ENCODE results near the gene PCYT2.

PCYT2 gene

DNA sequence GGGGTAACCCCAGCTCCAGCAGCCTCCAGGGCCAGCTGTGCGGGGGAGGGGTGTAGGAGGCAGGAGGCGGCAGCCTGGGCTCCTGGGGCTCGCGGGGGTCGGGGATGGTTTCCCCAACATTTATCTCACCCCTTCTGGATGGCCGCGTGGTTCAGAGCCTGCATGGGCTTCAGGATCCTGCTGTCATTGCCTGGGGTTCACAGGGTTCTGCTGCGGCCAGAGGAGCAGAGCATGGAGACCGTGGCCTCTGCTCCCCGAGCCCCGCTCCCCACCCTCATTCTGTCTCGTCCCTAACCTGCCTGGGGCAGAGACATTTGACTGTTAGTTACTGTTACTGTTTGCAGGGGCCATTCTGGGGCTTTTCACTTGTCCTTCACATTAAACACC lies 31.0 kb upstream of the PCYT2 start:
- no peak for DNase-seq

DNA sequence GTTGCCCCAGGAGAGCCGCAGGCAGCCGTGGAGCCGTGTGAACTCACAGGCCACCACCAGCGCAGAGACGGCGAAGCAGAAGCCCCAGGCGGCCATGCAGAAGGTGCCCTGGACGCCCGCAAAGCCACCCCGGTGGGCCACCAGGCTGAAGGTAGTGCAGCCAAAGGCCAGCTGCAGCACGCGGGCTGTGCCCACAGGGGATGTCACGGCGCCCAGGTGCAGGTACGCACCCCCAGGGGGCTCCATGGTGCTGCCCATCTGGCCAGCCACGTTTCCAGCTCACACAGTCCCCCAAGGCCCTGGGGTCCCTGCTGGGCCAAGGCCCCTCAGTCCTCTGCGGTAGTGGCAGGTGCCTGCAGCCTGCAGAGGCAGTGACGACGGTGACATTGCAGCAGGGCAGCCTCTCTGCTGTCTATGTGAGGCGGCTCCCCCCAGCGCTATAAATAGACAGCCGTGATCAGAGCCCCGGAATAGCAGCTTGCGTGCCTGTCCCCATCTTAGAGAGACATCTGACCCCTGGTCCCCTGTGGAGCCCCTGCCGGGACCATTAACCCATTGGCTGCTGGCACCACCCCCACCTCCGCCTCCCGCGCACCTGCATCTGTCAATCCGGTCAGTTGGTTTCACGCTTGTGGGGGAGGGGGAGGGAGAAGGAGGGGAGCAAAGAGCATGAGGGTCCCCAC lies 30.4 kb upstream of the PCYT2 start:
- DNase-seq, result no peak

DNA sequence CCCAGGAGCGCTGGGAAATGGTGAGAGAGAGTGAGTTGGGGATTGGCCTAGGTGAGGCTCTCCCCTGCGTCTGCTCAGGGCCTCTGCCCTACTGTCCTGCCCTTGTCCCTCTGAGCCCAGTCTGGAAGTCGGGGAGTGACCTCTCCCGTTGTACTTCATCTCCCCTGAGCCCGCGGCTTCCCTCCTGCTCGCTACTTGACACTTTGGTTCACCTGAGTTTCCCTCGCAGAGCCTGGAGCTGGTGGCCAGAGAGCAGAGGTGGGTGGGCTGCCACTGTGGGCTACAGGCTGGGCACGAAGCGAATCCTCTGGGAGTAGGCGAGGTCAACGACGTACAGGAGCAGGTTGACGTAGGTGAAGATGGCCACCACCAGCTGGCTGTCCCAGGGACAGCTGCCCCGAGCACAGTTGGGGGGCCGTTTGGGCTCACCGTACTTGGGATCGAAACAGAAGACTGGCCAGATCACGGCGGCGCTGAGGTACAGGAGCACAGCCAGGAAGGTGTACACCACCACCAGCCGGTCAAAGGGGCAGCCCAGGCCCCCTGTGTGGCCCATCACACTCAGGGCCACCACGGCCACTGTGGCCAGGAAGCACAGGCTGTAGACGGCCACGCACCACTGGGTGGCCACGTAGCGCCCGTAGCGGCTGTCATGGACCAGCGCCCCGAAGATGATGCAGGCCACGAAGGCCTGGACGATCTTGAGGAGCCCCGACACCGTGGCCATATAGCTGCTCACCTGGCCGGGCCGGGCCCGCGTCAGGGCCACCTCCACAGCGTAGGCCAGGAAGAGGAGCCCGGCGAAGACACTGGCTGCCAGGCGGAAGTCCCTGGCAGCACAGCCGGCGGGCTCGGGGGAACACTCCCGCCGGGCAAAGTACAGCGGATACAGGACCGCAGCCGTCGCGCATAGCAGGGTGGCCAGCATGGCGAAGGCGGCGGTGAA lies 29.6 kb upstream of the PCYT2 start:
- DNase-seq, result no peak

DNA sequence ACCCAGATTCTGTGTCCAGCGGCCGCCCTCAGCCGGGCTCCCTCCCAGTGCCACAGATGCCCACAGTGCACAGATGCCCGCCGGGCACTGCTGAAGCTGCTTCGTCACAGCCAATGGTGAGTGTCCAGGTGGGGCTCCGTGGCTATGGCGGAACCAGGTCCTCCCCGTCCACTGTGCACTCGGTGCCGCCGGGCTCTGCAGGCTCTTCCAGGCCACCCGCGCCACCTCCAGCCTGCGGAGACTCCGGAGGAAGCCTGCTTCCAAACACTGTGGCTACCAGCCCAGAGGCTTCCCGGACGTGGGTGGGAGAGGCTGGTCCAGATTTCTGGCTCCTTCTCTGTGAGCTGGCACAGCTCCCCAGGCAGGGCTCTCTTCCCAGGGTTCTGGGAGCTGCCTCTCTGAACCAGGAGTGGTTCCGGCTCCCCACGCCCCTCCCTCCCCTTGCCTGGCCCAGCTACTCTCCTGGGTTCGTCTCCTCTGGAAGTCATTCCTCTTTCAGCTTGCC lies 28.7 kb upstream of the PCYT2 start:
- DNase-seq, result no peak

DNA sequence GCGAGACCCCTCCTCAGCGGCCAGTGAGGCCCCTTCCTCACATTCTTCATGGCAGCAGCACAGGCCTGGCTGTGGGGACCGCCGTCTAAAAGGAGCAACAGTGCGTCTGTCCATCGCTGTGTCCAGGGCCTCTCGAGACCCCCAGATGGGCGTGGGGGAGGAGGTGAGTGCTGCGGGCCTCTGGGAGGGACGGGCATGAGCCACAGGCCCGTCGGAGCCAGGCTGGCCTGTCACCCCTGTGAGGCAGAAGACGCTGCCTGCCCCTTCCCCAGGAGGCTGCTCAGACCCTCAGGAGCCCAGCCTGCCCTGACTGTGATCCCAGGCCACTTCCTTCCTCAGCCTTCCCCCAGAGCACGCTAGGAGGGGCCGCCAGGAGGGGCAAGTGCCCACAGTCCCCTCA lies 28.0 kb upstream of the PCYT2 start:
- DNase-seq, result no peak

DNA sequence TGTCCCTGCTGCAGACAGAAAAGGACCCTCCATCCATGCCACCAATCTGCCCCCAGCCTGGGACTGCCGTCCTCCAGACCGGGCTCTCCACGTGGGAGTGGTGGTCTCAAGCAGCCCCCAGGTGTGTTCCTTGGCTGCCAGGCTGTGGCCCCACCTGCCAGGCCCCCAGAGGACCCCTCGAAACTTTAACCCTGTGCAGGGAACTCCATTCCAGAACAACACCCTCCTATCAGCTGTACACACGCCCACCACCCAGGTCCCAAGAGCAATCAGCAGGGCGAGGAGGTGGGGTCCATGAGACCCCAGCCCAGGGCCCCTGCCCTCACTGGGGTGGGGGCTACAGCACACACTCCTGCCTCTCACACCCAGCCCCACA lies 24.5 kb upstream of the PCYT2 start:
- no peak for DNase-seq

DNA sequence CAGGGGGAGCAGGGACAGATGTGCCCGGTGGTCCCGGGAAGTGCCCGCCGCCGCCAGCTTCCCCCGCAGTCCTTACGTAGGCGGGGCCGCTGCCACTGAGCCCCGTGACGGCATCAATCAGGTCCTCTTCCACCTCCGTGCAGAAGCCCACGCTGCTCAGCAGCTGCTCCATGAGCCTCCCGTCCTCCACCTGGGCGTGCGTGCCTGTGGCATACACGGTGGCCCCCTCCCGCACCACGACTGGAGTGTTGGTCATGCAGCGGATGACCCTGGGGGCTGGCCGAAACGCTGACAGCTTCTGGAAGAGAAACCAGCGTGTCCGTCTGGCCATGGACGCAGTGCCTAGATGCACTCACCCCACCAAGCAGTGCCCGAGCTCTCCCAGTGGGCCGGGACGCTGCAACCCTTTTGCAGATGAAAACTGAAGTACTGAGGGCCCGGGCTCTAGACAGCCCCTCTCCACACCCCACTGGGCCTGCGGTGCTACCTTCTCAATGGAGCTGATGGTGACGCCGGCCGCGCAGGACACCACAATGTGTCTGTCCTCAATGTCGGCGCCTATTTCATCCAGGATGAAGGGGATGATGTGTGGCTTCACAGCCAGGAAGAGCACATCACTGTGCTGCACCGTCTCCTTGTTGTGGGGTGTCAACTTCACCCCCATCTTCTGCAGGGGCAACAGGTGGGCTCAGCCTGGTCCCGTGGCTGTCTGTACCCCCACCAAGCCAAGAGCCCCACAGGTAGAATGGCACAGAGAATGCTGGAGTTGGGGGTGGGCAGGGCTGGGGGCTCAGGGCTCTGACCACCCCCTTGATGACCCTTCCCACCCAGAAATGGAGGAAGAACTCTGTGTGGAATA lies 23.9 kb upstream of the PCYT2 start:
- DNase-seq, result no peak

DNA sequence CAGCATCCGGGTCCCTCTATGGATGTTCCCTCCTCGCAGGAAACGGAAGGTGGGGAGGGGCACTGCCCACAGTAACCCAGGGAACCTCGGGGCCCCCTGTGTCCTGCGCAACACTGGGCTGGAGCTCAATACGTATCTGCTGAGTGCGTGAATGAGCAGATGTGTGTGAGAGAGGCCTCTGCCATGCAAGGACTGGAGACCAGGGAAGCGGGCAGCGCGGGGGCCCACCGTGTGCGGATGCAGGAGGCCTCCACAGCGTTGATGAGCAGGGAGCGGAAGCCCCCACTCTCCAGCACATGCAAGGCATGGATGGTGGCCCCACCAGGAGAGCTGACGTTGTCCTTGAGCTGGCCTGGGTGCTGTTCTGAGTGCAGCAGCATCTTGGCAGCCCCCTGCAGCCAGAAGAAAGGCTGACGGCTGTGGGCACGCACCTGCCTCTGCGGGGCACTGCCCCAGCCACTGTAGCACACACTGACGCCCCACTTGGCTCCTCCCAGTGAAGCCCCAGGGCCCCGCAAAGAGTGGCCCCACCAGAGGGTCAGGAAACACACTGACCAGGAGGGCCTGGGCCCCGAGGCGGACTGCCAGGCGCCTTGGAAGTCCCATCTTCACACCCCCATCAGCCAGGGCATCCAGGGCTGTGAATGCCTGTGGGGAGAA lies 23.0 kb upstream of the PCYT2 start:
- DNase-seq, result no peak

DNA sequence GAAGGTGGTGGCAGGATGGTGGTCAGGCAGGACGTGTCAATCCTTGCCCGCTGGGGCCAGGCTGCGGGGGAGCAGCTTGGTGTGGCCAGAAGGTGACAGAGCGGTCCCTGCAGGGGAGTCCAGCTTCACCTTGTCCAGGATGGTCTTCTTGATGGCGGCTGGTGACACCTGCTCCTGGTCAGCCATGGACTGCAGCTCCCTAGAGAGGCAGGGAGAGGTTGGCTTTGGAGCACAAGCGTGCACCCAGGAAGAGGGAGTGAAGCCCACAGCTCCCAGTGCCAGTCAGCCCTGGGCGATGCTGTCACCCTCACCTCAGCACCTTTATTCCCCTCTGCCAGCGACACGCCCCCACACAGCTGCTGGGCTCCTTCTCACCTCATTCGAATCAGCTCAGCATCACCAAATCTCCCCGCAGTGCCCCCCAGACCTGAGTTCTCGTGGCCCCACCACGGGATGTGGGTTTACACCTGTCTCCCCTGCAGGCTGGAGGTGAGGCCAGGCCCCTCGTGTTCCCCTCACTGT lies 22.0 kb upstream of the PCYT2 start:
- DNase-seq, result no peak

DNA sequence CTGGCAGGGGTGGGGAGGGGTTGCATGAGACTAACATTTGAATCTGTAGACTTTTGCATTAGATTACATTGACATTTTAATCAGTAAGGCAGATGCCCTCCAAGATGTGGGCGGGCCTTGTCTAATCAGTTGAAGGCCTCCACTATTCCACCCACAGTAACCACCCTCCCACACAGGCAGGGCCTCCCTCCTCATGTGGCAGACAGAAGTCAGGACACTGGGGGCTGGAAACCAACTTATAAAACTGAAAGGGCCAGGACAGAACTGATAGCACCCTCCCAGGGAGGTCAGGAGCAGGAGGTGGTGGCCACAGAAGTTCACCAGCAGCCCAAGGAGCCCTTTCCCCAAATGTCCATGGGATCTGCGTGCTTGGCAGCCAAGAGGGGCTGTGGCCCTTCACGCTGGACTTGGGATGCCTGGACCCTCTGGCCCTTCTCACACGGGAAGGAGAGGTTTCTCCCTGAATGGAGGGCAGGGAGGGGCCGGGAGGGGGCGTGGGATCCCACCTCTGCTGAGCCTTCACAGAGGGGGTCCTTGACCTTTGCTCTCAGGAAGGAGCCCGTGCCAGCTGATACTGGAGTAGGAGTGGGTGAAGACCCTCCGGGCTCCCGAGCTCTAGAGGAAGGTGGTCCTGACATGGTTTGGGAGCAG lies 21.3 kb upstream of the PCYT2 start:
- no peak for DNase-seq

DNA sequence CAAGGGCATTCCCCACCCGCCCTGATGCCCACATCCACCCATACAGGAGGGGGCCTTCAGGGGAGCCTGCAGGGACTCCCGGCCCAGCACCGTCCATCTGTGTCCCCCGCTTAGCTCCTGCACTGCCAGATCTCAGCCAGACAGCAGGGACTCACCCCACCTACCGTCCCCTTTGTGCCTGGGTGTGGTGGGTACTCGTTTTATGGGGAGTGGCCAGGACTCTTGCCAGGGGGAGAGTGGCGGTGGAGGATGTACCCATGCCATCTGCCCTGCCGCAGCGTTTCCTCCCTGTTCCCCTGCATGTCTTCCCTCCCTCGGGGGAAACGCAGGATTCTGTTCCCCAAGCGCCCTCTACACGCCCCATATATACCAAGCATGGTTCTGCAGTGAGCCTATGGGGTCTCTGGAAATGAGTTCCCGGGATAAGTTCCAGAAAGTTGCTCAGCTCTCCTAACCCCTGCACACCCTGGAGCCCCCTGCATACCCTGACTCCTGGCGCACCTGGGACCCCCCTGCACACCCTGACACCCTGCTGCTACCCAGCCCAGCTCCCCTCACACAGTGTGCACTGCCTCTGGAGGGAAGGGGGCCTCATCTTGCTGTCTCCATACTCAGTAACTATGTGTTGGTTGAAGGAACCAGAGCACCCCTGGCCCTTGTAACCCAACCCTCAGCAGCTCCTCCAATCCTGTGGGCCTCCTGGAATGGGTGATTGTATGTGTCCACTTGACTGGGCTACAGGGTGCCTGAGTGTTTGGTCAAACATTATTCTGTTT lies 20.5 kb upstream of the PCYT2 start:
- DNase-seq, result no peak

DNA sequence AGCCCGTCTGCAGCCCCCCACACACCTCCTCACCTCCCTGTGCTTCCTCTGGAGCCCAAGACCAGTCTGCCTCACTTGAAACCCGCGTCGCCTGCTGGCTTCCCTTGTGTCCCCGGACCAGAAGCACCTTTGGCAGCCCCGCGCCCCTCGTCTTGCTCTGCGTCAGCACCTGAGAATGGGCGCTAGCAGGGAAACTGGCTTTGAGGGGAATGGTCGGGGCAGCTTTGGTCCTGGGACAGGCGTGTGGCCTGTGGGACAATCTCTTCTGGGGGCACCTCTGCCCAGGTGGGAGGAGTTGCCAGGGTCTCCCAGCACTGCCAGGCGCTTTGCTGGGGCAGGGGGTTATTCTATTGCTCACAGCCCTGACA lies 20.0 kb upstream of the PCYT2 start:
- no peak for DNase-seq

DNA sequence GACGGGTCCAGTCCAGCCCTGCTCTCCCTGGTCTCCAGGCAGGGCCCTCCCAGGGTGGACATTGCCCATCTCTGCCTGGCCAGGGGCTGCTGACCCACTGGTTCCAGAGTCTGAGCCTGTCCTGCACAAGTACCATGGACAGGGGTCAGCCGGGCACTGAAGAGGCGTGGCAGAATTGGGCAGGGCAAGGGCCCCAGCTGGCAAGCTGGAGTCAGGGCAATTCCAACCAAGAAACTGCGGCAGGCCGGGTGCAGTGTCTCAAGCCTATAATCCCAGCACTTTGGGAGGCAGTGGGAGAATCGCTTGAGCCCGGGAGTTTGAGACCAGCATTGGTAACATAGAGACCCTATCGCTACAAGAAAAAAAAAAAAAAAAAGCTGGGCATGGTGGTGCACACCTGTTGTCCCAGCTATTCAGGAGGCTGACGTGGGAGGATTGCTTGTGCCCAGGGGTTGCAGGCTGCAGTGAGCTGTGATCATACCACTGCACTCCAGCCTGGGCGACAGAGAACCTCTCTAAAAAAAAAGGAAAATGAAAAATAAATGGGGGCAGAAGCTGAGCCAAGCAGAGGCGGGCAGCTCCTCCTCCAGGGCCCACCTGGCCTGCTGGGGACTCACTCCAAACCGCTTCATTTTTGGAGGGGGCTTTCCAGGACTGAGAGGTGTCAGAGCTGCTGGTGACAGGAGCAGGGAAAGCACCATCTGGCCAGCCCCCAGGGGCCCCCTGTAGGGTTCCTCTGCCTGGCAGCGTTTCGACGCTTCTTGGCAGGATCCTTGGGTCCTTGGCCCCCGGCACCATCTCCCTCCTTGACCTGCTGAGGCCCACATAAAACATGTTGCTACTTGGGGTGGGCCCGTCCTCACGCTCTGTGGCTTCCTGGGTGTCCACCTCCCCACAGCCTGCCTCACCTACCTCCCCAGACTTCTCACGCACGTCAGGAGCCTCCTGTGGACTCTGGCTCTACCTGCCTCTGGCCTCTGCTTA lies 19.2 kb upstream of the PCYT2 start:
- DNase-seq, result no peak

DNA sequence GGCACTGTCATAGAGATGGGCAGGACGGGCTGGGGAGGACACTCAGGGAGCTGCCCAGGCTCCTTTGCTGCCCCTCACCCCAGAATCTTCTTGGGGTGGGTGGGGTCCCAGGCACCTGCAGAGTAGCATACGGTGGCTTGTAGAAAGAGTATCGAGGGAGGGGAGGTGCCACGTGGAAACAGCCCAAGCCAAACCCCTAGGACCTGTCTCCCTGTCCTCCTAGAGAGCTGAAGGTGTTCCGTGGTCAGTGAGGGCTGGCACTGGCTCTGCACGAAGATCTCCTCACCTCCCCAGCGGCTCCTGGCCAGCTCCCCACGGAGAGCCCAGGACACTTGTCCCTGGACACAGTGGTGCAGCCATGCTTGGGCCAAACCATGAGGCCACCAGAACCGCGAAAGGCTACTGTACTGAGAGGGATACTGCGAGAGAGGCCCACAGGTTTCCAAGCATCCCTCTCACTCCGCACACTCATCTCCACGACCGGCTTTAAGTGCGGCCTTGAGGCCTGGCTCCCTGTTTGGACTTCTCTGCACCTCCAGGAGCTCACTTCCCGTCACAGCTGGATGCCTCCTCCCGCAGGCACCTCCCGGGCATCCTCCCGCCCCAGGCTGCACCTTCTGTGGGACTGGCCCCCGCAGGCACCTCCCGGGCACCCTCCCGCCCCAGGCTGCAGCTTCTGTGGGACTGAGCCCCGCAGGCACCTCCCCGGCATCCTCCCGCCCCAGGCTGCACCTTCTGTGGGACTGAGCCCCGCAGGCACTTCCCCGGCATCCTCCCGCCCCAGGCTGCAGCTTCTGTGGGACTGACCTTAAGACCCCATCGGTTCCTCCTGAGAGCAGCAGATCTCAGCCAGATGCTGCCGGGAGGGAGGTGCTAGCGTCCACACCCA lies 18.3 kb upstream of the PCYT2 start:
- no peak for DNase-seq

DNA sequence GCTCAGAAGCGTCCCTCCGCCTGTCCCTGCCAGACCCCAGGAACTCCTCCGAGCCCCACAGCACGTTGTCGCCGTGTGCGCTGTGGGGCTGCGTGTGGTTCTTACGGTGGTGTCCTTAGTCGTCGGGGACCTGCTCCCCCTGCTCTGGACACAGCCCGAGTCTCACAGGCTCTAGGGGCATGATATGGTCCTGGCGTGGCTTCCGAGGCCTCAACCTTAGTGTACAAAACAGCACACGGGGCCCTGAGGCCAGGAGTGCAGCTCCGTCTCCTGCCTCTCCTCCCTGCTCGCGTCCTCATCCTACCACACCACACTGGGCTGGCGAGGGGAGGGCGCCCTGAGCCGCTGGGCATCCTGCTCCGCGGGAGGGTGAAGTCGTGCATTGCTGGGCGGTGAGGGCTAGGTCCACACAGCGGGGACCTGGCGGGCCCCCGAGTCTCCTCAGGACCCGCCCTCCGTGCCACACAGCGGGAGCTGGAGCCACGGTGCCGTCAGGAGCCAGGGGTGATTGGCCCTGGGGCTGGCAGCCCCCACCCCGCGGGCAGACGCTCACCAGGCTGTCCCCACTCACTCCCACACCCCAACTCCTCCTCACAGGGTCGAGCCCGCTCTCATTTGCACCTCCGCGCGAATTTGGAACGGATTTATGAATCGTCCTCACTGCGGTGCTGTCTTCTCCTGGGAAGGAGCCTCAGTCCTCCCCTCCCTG lies 17.5 kb upstream of the PCYT2 start:
- no peak for DNase-seq

DNA sequence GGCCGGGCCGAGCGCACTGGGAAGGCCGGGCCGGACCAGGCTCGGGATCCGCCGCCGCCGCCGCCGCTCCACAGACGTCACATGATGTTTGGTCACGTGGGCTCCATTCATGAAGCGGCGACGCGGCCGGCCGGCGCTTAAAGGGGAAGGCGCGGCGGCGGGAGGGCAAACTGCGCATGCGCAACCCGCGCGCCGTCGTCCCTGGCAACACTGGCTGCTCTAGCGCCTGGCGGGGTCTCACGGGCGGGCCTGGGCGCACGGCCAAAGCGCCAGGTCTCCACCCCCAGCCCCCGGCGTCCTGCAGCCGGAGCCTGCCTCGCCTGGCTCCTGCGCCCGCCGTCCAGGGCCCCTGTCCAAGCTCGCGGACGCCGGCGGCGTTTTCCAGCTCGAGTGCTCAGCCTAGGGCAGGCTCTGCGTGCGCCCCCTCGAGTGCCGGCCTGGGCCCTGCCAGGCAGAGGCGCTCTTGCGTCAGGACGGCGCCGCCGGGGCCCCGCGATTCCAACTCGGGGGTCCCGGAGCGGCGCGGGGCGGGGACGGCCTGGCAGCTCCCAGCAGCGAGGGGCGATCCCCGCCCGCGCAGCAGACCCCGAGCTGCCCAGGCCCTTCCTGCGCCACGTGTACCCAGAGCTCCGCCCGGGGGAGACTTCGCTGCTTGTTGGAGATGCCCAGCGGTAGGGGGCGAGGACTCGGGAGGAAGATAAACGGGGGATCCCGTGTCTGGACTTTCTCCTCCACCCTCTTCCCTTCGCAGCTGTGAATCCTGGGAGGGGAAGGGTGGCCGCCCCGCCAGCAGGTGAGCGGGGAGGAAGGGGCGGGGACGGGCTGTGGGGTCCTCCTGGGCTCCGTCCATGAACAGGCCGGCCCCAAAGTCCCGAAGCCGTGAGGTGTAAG lies 16.7 kb upstream of the PCYT2 start, which contains the start of gene MAFG:
MAFG (minus strand) TSS at position 83 of the 891 bp plus-strand sequence. CDS start 4,550 bp downstream, outside the sequence.
- peak; percentile 92 for DNase-seq

DNA sequence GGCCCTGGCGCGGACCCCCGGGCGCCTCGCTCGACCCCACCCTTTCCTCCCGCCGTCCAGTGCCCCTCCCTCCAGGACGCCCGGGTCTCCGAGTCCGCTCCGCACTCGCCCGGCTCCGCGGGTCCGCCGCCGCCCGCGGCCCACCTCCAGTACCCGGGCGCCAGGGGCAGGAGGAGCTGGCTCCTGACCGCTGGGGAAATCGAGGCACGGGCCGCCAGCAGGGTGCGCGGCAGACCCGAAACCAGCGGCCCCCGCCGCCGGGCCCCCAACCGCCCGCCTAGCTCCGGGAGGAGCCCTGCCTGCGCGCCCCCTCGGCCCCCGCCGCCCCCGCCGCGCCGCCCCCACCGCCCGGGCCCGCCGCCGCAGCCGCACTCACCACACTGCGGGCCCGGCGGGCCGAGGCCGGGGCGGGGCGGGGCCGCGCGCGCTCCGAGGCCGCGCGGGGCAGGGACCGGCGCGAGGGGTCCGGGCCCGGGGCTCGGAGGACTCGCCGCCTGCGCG lies 16.0 kb upstream of the PCYT2 start:
- DNase-seq, result no peak
